GM21576 (cell line): Measurements from ENCODE around the gene C6orf163.
"Not testable (repeated sequence)": the region's sequence is repeated elsewhere in the genome, so short reads cannot be mapped to it uniquely, and the experiment has no call there.

Source experiments
- ATAC-seq: cut with Tn5 transposase; IDR thresholded peaks from one replicate; pipeline ENCODE4 v1.9.1; 2021; ENCODE audit warnings: mild to moderate bottlenecking, moderate library complexity; ENCODE audit not compliant: unreplicated experiment

C6orf163 gene

DNA sequence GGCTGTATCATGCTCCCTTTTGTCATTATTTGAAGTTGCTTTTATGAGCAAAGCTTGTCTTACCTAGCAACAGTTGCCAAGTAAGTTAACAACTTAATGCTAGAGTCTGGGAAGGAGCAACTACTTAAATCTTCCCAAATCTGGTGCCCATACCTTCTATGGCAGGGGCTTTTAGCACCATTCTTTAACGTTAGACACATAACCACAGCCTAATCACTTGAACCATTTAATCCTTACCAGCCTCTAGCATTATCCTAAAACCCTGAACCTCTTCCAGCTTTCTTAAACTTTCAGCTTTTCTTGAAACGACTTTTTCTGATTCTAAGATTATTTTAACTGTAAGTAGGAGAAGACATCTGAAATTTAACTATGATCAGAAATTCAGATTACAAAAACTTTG, at the start of gene C6orf163:
Gene C6orf163, plus strand, starts transcription at position 83 of the 400 bp plus-strand sequence. Its CDS starts 287 bp downstream, at position 370.
- ATAC-seq = no peak

DNA sequence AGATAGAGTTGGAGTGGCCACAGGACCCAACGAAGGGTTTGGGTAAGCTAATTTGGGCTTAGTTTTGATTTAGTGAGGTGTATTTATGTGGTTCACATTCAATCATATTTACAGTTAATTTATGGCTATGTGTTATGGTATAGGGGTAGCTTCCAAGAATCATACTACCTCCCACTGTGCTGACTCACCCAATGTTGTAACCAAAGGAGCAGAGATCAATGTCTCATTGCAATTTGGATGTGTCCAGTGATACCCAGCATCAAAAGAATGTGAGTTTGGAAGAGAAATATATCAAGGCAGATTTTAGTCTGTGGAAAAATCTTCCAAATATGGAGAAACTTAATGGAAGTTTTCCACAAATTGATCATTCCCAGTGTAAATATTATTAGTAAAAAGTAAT, 47.5 kb upstream of the C6orf163 start:
- no peak for ATAC-seq

DNA sequence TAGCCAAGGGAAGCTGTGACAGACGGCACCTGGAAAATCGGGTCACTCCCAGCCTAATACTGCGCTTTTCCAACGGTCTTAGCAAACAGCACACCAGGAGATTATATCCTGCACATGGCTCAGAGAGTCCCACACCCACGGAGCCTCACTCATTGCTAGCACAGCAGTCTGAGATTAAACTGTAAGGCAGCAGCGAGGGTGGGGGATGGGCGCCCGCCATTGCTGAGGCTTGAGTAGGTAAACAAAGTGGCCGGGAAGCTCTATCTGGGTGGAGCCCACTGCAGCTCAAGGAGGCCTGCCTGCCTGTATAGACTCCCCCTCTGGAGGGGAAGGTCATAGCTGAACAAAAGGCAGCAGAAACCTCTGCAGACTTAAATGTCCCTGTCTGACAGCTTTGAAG, 43.3 kb upstream of the C6orf163 start:
- not testable (repeated sequence) for ATAC-seq

DNA sequence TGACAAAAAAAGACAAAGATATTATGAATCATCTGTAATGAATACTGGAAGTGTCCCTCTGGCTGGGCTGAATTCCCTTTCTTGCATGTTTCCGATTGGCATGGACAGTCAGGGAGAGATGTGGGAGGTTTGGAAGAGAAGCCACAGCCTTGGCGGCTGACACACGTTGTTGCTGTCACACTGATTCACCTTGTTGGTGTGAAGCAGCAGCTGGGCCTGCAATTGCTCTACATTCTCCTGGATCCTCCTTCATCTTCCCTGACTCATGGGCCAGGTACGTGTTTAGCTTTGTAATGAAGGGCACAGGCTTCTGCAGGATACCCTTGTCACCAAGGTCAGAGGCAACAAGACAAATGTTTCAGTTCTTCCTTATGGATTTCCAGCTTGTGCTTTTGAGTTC, 35.6 kb upstream of the C6orf163 start:
- no peak for ATAC-seq

DNA sequence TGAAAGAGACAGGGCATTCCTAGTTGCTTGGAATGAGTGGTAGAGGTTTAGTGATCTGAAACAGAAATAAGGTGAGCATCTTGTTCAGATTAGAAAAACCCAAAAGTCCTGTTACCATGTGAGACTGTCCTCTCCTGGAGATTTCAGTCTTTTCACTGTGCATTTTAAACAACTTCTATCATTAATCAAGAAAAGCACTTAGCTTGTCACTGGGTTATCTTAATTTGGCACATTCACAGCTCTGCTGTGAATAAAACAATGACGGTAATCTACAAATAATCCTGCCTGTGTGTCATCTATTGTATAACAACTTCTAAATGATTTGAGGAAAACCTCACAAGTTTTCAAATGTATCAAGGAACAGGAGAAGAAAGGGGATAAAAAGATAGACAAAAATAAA, 31.8 kb upstream of the C6orf163 start:
- ATAC-seq = no peak

DNA sequence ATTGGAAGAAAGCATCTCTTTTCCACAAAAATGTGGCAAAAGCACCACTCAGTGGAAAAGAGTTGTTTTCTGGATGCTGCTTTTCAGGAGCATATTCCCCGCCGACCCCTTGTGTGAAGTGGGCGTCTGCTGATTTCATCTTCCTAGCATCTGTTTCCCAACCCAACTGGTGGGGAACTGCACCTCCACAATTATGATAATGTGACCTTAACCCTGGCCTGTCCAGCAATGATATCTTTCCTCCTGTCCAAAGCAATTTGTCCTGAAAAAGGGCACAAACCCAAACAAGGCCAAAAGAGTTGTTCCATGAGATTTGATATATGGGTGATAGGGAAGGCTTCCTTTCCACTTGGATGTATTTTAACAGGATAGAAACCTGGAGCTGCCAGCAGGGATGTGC, 29.5 kb upstream of the C6orf163 start:
- ATAC-seq = no peak

DNA sequence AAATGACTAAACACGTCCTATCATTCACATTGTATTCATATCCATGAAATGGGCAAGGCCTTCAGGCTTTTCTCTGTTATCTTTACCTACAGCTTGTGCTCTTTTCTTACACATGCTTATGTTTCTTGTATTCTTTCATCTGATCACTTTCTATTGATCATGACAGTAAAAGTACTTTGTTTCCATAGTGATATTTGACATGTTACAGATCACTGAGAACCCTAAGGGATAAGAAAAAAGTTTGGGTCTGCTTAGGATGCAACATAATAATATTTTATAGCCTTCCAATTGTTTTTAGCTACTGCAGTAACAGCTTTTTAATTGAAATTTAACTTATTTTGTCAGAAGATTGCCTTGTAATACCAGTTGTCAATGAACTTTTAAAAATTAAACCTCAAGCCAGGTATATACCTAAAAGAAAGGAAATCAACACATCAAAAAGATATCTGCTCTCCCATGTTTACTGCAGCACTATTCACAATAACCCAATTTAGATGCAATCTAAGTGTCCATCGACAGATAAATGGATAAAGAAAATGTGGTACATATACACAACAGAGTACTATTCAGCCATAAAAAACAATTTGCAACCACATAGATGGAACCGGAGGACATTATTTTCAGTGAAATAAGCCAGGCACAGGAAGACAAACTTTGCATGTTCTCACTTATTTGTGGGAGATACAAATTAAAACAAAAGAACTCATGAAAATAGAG, 25.2 kb upstream of the C6orf163 start:
- no peak for ATAC-seq

DNA sequence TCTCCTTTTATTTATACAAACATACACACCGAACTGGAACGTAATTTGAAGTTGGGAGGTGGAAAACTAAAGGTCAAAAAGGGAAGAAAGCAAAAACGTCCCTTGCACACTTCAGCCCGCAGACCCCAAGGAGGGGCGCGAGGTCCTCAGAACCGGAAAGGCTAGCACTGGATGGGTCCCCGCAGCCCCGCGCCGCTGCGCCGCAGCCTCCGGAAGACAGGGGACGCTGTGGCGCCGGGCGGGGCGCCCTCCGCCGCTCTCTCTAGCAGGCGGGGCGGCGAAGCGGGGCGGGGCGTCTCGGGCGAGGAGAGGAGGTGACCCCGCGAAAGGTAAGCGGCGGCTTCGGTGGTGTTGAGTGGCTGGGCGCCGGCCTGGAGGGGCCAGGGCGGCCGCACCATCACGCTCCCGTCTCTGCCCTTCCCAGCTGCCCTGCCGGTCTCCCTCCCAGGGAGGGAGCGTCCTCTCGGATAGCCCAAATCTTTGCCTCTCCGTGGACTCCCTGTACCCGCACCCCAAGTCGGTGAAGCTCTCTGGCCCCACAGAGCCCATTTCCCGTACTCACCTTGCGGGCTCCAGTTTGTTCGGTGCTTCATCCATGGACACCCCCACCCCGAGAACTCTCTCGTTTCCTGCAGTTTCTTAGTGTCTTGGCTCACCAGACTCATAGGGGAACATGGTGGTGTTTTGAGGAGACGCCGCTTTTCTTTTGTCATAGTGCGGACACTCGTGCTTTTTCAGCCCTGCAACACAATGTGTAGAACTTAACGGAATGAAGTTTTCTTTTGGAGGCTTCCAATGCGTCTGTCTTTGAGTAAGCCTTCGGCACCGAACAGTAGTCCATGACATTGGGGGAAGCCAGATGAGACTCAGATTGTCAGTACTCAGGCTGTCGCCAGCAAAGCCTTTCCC, 22.1 kb upstream of the C6orf163 start, which contains the start of gene SMIM8:
Gene SMIM8, plus strand, starts transcription at position 285 of the 909 bp plus-strand sequence. CDS start 14,444 bp downstream, outside the sequence.
- peak; percentile 100 for ATAC-seq

DNA sequence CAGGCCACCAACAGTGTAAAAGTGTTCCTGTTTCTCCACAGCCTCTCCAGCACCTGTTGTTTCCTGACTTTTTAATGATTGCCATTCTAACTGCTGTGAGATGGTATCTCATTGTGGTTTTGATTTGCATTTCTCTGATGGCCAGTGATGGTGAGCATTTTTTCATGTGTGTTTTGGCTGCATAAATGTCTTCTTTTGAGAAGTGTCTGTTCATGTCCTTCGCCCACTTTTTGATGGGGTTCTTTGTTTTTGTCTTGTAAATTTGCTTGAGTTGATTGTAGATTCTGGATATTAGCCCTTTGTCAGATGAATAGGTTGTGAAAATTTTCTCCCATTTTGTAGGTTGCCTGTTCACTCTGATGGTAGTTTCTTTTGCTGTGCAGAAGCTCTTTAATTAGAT, 20.7 kb upstream of the C6orf163 start:
- ATAC-seq = not testable (repeated sequence)

DNA sequence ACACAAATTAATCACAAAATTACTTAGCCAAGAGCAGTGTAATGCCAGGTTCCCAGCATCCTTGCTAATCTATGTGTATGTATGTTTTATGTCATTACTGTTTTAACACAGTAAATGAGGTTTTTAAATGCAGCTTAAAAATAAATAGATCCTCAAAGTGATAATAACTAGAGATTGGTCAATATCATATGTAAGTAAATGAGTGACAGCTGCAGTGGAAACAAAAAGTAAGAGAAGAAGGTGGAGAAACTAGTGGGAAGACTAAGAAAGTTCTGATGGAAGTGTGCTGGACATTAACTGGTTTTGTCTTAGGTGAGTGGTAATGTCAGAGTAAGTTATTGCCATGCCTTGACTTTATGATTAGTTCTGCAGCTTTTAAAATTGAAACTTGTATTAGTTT, 13.7 kb upstream of the C6orf163 start:
- ATAC-seq = no peak

DNA sequence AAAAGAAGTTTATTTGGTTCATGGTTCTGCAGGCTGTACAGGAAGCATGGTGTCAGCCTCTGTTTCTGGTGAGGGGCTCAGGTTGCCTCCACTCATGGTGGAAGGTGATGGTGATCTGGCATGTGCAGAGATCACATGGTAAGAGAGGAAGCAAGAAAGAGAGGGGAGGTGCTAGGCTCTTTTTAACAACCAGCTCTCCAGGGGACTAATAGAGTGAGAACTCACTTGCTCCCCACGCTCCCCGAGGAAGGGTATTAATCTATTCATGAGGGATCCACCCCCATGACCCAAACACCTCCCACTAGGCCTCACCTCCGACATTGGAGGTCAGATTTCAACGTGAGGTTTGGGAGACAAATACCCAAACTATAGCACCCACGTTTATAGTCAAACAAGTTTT, 11.6 kb upstream of the C6orf163 start:
- ATAC-seq = no peak

DNA sequence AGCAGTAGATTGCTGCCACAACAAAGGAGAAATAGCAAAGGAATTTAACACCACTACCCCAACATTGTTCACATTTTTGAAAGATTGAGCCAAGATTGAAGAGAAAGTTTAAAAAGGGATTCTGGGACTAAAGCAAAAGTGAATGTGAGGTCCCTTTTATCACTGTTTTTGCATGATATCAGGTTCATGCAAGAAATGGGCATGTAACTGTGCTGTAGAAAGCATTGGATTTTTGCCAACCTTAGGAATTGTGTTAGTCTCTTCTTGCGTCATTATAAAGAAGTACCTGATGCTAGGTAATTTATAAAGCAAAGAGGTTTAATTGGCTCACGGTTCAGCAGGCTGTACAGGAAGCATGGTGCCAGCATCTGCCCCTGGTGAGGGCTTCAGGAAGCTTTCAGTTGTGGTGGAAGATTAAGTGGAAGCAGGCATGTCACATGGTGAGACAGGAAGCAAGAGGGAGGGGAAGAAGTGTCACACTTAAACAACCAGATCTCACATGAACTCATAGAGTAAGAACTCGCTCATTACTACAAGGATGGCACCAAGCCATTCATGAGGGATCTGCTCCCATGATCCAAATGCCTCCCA, 10.9 kb upstream of the C6orf163 start:
- no peak for ATAC-seq

DNA sequence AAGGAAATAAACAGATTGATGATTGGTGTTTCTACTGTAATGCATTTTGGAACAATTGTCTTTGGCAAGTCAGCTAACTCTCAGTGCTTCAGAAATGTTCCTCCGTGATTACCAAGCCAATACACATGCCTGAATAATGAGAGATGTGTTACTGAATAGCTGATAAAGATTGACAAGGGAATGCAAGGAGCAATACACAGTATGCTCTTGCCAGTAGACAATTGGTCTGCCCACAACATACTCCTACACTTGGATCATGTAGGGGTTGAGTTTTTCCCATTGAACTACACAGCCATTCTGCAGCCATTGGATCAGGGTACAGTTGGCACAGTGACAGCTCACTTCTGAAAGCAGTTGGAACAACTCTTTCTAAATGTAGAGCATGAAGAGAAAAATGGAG, 9.9 kb upstream of the C6orf163 start:
- no peak for ATAC-seq

DNA sequence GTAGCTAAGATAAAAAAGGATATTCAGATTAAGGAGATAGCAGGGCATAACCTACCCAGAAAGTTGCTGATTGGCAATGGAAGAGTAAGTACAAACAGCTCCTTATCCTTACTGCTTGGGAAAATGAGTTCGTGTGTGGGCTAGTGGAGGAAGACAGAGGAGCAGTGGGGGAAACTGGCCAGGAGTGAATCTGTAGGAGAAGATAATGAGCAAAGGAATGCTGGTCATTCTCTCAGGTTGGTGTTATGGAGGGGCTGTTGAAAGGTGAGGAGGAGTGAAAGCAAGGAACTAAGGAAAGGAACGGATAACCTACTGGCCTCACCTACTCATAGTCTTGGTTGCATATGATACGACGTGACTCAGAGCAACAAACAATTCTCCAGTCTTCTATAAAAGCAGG, 8.2 kb upstream of the C6orf163 start:
- ATAC-seq = no peak

DNA sequence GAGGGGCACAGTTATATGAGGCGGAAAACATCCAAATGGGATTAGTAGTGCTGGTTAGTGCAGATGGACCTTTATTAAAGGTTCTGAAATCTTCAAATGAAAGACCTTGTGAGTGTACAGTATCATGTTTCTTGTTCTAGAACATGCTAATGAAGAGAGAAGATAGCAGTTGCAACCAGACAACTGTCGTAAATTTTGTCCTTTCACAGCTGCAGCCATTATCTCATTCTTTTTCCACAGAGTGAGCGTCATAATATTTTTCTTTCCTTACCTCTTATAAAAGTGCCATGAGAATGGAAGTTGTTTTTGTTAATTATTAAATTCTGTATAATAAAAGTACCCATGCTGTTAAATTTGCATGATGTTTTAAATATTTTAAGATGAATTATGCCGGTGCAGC, 4.4 kb upstream of the C6orf163 start:
- ATAC-seq = no peak

DNA sequence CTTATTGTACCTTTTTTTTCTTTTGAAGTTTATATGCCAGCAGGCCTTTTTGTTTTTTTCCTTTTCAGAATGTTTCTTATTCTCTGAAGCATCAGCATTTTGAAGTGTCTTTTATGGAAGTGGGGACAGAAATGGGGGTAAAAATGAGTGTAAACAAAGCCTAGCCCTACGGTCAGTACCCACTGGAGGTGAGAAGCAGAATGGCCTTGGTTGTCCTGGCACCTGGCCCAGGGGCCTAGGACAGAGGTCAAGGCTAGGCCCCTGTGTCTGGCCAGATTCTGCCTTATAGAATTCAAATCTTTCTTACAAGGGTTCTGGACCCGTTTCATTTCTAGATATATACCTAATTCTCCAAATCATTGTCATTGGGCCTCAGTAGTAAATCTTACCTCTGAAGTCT, 3.5 kb upstream of the C6orf163 start:
- ATAC-seq = no peak

DNA sequence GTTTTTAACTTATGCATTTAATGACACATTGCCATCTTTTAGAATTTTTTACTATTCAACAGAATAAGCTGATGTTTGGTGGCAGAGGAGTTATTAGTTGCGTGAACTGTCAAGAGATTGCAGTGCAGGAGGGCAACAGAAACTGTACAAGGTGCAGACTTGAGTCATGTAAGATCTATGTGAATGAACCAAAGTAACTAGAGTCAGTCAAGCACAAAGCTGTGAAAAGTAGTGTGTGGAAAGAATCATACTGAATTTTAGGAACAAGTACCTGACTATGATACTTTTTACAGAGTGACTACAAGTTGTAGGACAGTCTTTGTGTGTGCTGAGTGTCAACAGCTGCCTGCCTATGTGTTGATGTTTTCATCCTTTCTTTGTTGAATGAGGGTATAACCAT, 2.7 kb upstream of the C6orf163 start:
- ATAC-seq = peak; percentile 96

DNA sequence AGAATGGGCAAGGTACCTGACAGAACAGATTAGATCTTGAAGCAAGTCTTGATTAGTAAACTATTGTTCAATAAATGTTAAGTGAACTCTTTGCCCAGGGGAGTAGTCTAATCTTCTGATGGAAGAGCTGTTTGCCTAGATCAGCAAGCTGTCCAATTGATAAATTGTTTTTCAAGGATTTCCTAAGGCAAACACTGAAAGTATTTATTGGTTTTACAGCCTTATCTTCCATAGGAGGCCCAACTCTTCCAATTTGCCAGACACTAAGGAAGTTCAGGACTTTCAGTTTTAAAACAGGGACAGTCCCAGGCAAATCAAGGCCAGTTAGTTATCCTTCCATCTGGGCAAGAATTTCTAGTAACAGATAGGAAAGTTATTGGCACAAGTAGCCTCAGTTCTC, 1.8 kb upstream of the C6orf163 start:
- ATAC-seq = no peak

DNA sequence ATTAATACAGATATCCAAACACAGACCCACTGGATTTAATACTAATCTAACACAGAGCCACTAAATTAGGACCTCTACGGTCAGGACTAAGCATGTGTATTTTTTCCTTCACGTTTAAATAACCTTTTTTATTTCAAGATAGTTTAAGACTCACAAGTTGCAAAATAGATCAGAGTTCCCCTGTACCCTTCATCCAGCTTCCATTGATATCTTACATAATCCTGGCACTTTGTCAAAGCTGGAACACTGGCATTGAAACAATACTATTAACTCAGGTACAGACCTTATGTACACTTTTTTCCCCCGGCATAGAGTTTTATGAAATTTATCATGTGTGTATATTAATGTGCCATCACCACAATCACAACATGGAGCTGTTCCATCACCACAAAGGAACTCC, 2.1 kb downstream of the C6orf163 start:
- ATAC-seq = no peak

DNA sequence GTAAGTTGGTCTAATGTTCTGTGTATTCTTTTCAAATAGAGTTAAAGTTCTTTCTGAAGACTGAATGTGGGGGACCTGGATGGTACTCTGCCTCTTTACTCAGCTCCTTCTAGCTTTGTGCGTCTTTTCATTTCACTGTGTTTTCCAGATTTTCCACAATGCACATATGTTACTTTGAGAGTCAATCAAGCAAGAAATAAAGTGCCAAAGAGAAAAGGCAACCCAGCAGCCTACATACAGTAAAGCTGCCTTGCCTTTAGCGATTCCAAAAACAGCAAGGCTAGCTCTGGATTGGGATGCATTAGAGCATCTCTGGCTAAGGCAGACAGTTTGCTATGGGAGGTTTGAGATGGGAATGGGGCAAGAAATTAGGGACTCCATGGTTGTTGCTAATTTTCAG, 5.3 kb downstream of the C6orf163 start:
- no peak for ATAC-seq

DNA sequence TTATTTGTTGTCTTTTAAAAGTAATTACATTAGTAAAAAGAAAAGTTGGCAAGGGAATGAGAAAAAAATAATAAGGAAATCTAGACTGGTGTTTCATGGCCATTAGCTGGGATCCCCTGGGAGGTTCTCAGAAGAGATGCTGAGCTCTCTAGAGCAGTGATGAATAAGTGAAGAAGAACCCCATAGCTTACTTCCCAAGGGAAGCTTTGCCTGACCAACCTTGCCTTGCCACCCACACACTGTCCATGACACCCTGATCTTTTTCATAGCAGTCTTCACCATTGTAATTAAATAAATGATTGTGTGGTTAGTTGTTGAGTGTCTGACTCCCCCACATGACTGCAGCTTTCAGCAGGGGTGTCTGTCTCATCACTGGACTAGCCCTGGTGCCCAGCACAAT, 5.9 kb downstream of the C6orf163 start:
- ATAC-seq = no peak

DNA sequence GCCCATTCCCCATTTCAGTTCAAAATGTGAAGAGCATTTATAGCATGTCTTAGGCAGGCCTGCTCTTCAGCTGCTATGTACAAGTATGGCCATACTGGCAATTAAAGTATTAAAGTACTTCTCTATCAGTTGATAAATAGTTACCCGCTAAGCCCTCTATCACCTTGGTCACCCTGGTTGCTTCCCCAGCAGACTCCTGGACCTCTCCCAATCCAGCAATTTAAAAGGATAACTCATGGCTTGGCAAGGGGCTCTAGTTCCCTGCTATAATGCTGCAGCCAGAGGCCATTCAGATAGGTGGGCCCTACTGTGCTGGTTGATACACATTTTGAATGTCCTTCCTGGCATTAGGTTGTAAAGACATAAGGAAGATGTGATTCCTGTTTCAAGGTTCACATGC, 7.0 kb downstream of the C6orf163 start:
- no peak for ATAC-seq
